ENCODE results near the gene XPO4.

GRCh38 chr13:20798027-20798426, 104.5 kb downstream of the XPO4 start:
- TF ChIP-seq CTCF (IDR thresholded peaks at IDR 0.05) (no peak), POLR2A (IDR thresholded peaks at IDR 0.05) (no peak), POLR2AphosphoS5 (IDR thresholded peaks at IDR 0.05) (no peak)

Data from breast epithelium (tissue), 3 donors.